ENCODE data around the gene TPST2. TPM values are rescaled to one million over a fixed set of nuclear protein-coding genes. Genes with fewer than 3 reads are reported as not detected.

TPST2 gene
- total RNA-seq, 4 donors from 2014 or later: 32.3 to 110 (median 65.4) TPM

DNA sequence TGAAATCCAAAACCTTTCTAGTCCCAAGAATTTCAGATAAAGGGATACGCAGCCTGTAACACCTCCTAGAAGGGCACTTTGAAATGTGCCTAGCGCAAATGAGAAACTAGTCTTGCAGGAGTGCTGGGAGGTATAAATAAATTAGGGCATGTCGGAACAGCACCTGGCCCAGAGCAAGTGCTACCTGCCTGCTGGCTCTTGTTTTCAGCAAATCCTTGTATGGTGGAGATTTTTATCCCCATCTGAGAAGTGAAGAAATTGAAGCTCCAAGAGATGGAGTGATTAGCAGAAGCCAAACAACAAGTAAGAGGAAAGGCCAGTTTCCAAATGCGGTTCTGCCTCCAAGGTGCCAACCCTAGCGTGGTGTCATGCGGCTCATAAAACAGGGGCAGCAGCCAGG is 40.9 kb downstream of the TPST2 start:
- in situ Hi-C loops (cut with MboI; ENCODE audit: low sequenced_read_pairs in 4 of 4): no loop called here
- Histone ChIP-seq H3K27ac (peak overlapping the region; percentile 67 to 86 (median 74)), H3K4me3 (no peak overlapping the region), H3K36me3 (no peaks in the 10 kb centered on the region), H3K27me3 (no peaks in the 10 kb centered on the region), H3K4me1 (peaks cover 70 to 73% of the 10 kb centered on the region in 2 donors), H3K9me3 (no peaks in the 10 kb centered on the region)
- peak in 1 of 2 donors; percentile 21 for ATAC-seq
- no peak for DNase-seq
- intact Hi-C loops (cut with DNase I; ENCODE audit: low total_unique reads): no loop called here
- TF ChIP-seq, protein P1, sequence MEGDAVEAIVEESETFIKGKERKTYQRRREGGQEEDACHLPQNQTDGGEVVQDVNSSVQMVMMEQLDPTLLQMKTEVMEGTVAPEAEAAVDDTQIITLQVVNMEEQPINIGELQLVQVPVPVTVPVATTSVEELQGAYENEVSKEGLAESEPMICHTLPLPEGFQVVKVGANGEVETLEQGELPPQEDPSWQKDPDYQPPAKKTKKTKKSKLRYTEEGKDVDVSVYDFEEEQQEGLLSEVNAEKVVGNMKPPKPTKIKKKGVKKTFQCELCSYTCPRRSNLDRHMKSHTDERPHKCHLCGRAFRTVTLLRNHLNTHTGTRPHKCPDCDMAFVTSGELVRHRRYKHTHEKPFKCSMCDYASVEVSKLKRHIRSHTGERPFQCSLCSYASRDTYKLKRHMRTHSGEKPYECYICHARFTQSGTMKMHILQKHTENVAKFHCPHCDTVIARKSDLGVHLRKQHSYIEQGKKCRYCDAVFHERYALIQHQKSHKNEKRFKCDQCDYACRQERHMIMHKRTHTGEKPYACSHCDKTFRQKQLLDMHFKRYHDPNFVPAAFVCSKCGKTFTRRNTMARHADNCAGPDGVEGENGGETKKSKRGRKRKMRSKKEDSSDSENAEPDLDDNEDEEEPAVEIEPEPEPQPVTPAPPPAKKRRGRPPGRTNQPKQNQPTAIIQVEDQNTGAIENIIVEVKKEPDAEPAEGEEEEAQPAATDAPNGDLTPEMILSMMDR (IDR thresholded peaks at IDR 0.05 in 4 of 5, conservative IDR thresholded peaks at IDR 0.05 in 1 of 5): no peak
- TF ChIP-seq POLR2A (IDR thresholded peaks at IDR 0.05): no peak

- peaks cover 63 to 73% of the 10 kb centered on the region in 2 donors for H3K4me1 ChIP-seq
- H3K4me3 ChIP-seq: no peak overlapping the region
- no peak for DNase-seq
- H3K27me3 ChIP-seq: no peaks in the 10 kb centered on the region
- H3K27ac ChIP-seq: peak overlapping the region; percentile 67 to 86 (median 74)
- intact Hi-C loops (cut with DNase I; ENCODE audit: low total_unique reads) (no loop called here), in situ Hi-C loops (cut with MboI; ENCODE audit: low sequenced_read_pairs in 4 of 4) (no loop called here)
- ATAC-seq: no peak
- H3K36me3 ChIP-seq: no peaks in the 10 kb centered on the region
- H3K9me3 ChIP-seq: no peaks in the 10 kb centered on the region
- TF ChIP-seq POLR2A (IDR thresholded peaks at IDR 0.05): no peak
- TF ChIP-seq, protein P1 (IDR thresholded peaks at IDR 0.05 in 4 of 5, conservative IDR thresholded peaks at IDR 0.05 in 1 of 5): no peak
Measured at GRCh38 chr22:26548303-26548702, 41.6 kb downstream of the TPST2 start.

- Histone ChIP-seq H3K9me3 (no peaks in the 10 kb centered on the region), H3K27ac (peak overlapping the region; percentile 65 to 86 (median 74))
- in situ Hi-C loops (cut with MboI; ENCODE audit: low sequenced_read_pairs in 4 of 4): no loop called here
Measured at GRCh38 chr22:26547837-26548236, 42.1 kb downstream of the TPST2 start.

GRCh38 chr22:26547426-26547825 is 42.5 kb downstream of the TPST2 start:
- Histone ChIP-seq H3K27me3 (no peaks in the 10 kb centered on the region), H3K4me3 (no peak overlapping the region), H3K9me3 (no peaks in the 10 kb centered on the region), H3K4me1 (peaks cover 57 to 75% of the 10 kb centered on the region in 2 donors), H3K36me3 (no peaks in the 10 kb centered on the region), H3K27ac (peak overlapping the region; percentile 65 to 86 (median 74))
- TF ChIP-seq, protein P1 (IDR thresholded peaks at IDR 0.05 in 4 of 5, conservative IDR thresholded peaks at IDR 0.05 in 1 of 5): no peak
- no peak for TF ChIP-seq POLR2A (IDR thresholded peaks at IDR 0.05)
- no peak for DNase-seq
- no peak for ATAC-seq
- intact Hi-C loops (cut with DNase I; ENCODE audit: low total_unique reads): no loop called here
- in situ Hi-C loops (cut with MboI; ENCODE audit: low sequenced_read_pairs in 4 of 4): no loop called here

More at GRCh38 chr22:26547837-26548236, 42.1 kb downstream of the TPST2 start:
- DNase-seq (no peak), ATAC-seq (no peak)
- intact Hi-C loops (cut with DNase I; ENCODE audit: low total_unique reads): no loop called here
- Histone ChIP-seq H3K4me1 (peaks cover 59 to 72% of the 10 kb centered on the region in 2 donors), H3K36me3 (no peaks in the 10 kb centered on the region), H3K27me3 (no peaks in the 10 kb centered on the region), H3K4me3 (no peak overlapping the region)
- TF ChIP-seq, protein P1 (IDR thresholded peaks at IDR 0.05 in 4 of 5, conservative IDR thresholded peaks at IDR 0.05 in 1 of 5): no peak
- TF ChIP-seq POLR2A (IDR thresholded peaks at IDR 0.05): no peak

DNA sequence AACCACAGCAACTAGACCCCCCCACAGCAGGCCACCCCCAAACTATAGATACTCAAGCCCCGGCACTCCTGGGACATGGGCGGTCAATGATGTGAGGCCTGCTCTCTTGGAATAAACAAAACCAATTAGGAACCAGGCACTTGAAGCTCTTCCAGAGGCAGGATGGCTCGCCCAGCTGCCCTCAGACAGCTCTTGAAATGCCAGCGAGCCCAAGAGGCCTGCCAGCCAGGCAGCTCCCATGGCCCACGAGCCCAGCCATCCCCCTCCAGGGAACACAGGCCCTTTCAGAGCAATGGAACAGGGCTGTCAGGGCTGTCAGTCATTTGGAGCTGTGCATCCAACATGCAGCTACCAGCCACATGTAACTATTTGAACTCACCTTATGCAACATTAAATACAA is 43.6 kb downstream of the TPST2 start:
- in situ Hi-C loops (cut with MboI; ENCODE audit: low sequenced_read_pairs in 4 of 4) (no loop called here), intact Hi-C loops (cut with DNase I; ENCODE audit: low total_unique reads) (no loop called here)
- DNase-seq: peak in 1 of 2 donors; percentile 38
- Histone ChIP-seq H3K36me3 (no peaks in the 10 kb centered on the region), H3K4me1 (peaks cover 56 to 67% of the 10 kb centered on the region in 2 donors), H3K27me3 (no peaks in the 10 kb centered on the region), H3K9me3 (no peaks in the 10 kb centered on the region), H3K27ac (peak overlapping the region; percentile 65 to 86 (median 74)), H3K4me3 (no peak overlapping the region)
- peak; percentile 5 to 42 for ATAC-seq
- TF ChIP-seq, protein P1 (IDR thresholded peaks at IDR 0.05 in 4 of 5, conservative IDR thresholded peaks at IDR 0.05 in 1 of 5): no peak
- TF ChIP-seq POLR2A (IDR thresholded peaks at IDR 0.05): no peak
